SU-DHL-6 (cell line): Measurements from ENCODE around the gene PRKCA.

ENCODE experiments used
- H2AFZ ChIP-seq: fragments of 200-600 bp; sonication (generic); 2 replicates; pipeline ENCODE4 v1.6.1; 2014; ENCODE audit warnings: low read depth, mild to moderate bottlenecking, moderate library complexity, mixed read lengths, antibody characterized with exemption, low read length; ENCODE audit not compliant: severe bottlenecking
- H3F3A ChIP-seq: fragments of 200-600 bp; shearing (Covaris generic); 2 replicates; pipeline ENCODE4 v1.6.0; 2016; ENCODE audit warnings: antibody characterized with exemption, mild to moderate bottlenecking; ENCODE audit not compliant: insufficient read depth
- H3K27ac ChIP-seq: fragments of 200-600 bp; sonication (generic); 2 replicates; pipeline ENCODE4 v1.5.1; 2016; ENCODE audit warnings: low read depth, mild to moderate bottlenecking, low read length, moderate library complexity, mixed read lengths
- H3K27me3 ChIP-seq: fragments of 200-600 bp; sonication (generic), shearing (Covaris generic); 2 replicates; pipeline ENCODE4 v1.6.0; 2014; ENCODE audit warnings: mild to moderate bottlenecking, low read length
- H3K36me3 ChIP-seq: fragments of 200-600 bp; sonication (generic); 2 replicates; pipeline ENCODE4 v1.6.1; 2014; ENCODE audit warnings: mild to moderate bottlenecking, low read length, mixed read lengths
- H3K4me2 ChIP-seq: fragments of 300-600, 200-600 bp; shearing (Covaris generic), sonication (generic); 2 replicates; pipeline ENCODE4 v1.6.0; 2014; ENCODE audit warnings: low read length, low read depth, mild to moderate bottlenecking; ENCODE audit not compliant: poor library complexity, severe bottlenecking
- H3K4me3 ChIP-seq: fragments of 200-600 bp; sonication (generic); 2 replicates; pipeline ENCODE4 v1.5.1; 2014; ENCODE audit warnings: antibody characterized with exemption, low read length, mild to moderate bottlenecking, mixed read lengths; ENCODE audit not compliant: insufficient read depth, poor library complexity, severe bottlenecking
- H3K79me2 ChIP-seq: fragments of 200-600 bp; sonication (generic); 2 replicates; pipeline ENCODE4 v1.6.1; 2014; ENCODE audit warnings: mild to moderate bottlenecking, low read length, moderate library complexity; ENCODE audit not compliant: insufficient read depth
- H3K9ac ChIP-seq: fragments of 200-600 bp; sonication (generic); 2 replicates; pipeline ENCODE4 v1.7.0; 2014; ENCODE audit warnings: mild to moderate bottlenecking, low read length
- H3K9me2 ChIP-seq: fragments of 200-600 bp; sonication (generic); replicated peaks from 2 replicates; pipeline ENCODE4 v1.6.1; 2014; ENCODE audit warnings: low read length; ENCODE audit not compliant: insufficient read depth
- H3K9me3 ChIP-seq: fragments of 200-600 bp; sonication (generic); 2 replicates; pipeline ENCODE4 v1.6.1; 2014; ENCODE audit warnings: low read length, mixed read lengths; ENCODE audit not compliant: insufficient read depth
- H4K20me1 ChIP-seq: fragments of 200-600 bp; sonication (generic); 2 replicates; pipeline ENCODE4 v1.6.1; 2014; ENCODE audit warnings: low read depth, mild to moderate bottlenecking, antibody characterized with exemption, low read length, moderate library complexity, mixed read lengths
- CTCF ChIP-seq: fragments of 200-600 bp; sonication (generic); IDR thresholded peaks from one replicate; pipeline ENCODE4 v1.5.1; 2017; ENCODE audit warnings: antibody characterized with exemption, mild to moderate bottlenecking, low read length, moderate library complexity; ENCODE audit not compliant: insufficient read depth, poor library complexity, severe bottlenecking
- EZH2phosphoT487 ChIP-seq: fragments of 200-600 bp; sonication (generic), shearing (Covaris generic); conservative IDR thresholded peaks from 2 replicates; pipeline ENCODE4 v1.6.1; 2018; ENCODE audit warnings: mild to moderate bottlenecking, antibody characterized with exemption, low read length, moderate library complexity, mixed read lengths

The PRKCA gene

GRCh38 chr17:66264696-66265095 is 37.7 kb upstream of the PRKCA start:
- Histone ChIP-seq H3K9me2 (no peaks in the 10 kb centered on the region), H3K36me3 (no peaks in the 10 kb centered on the region), H3K4me3 (no peak overlapping the region), H2AFZ (no peak overlapping the region), H3K4me2 (no peak overlapping the region), H3K9me3 (no peaks in the 10 kb centered on the region), H3K27ac (no peak overlapping the region), H4K20me1 (no peaks in the 10 kb centered on the region), H3K9ac (no peak overlapping the region), H3F3A (no peaks in the 10 kb centered on the region), H3K79me2 (no peaks in the 10 kb centered on the region), H3K27me3 (no peaks in the 10 kb centered on the region)
- TF ChIP-seq CTCF (no peak), EZH2phosphoT487 (no peak)

GRCh38 chr17:66268247-66268927 is 34.0 kb upstream of the PRKCA start:
- Histone ChIP-seq H2AFZ (no peak overlapping the region), H3K9me2 (no peaks in the 10 kb centered on the region), H3K27me3 (no peaks in the 10 kb centered on the region; the same call in 1 of the 2 replicates), H3F3A (no peaks in the 10 kb centered on the region), H3K9ac (no peak overlapping the region), H3K79me2 (no peaks in the 10 kb centered on the region), H3K4me2 (no peak overlapping the region), H3K36me3 (no peaks in the 10 kb centered on the region), H3K27ac (no peak overlapping the region), H3K9me3 (no peaks in the 10 kb centered on the region), H4K20me1 (no peaks in the 10 kb centered on the region), H3K4me3 (no peak overlapping the region)
- TF ChIP-seq EZH2phosphoT487 (no peak), CTCF (no peak)

GRCh38 chr17:66270106-66270505 is 32.3 kb upstream of the PRKCA start:
- Histone ChIP-seq H4K20me1 (no peaks in the 10 kb centered on the region), H3K9ac (no peak overlapping the region), H3K4me2 (no peak overlapping the region), H3K9me2 (no peaks in the 10 kb centered on the region), H3K36me3 (no peaks in the 10 kb centered on the region), H2AFZ (no peak overlapping the region), H3K4me3 (no peak overlapping the region), H3K79me2 (no peaks in the 10 kb centered on the region), H3F3A (no peaks in the 10 kb centered on the region), H3K9me3 (no peaks in the 10 kb centered on the region), H3K27me3 (no peaks in the 10 kb centered on the region; the same call in 1 of the 2 replicates), H3K27ac (no peak overlapping the region)
- no peak for TF ChIP-seq EZH2phosphoT487
- TF ChIP-seq CTCF, result no peak
